Testis (tissue), 3 donors: Measurements from ENCODE around the gene SRCIN1. TPM values are rescaled to one million over a fixed set of nuclear protein-coding genes. Genes with fewer than 3 reads are reported as not detected.

Source experiments
- DNase-seq: peaks from one replicate; pipeline ENCODE4 v3.0.0-alpha.2; 2019
- H3K27ac ChIP-seq, 2 donors: fragments of 200-600 bp; sonication (generic); one replicate each; pipeline ENCODE4 v1.5.1; 2019
- H3K27me3 ChIP-seq: fragments of 200-600 bp; sonication (generic); one replicate; pipeline ENCODE4 v1.5.1; 2019
- H3K36me3 ChIP-seq: fragments of 200-600 bp; sonication (generic); one replicate; pipeline ENCODE4 v1.5.1; 2017; ENCODE audit warnings: low read depth; ENCODE audit errors: missing control alignments
- H3K4me1 ChIP-seq: fragments of 200-600 bp; sonication (generic); one replicate; pipeline ENCODE4 v1.5.1; 2019
- H3K4me3 ChIP-seq, 2 donors: fragments of 200-600 bp; sonication (generic); one replicate each; pipeline ENCODE4 v1.5.1; 2017 to 2019
- H3K9me3 ChIP-seq: fragments of 200-600 bp; sonication (generic); one replicate; pipeline ENCODE4 v1.5.1; 2017
- POLR2A ChIP-seq: fragments of 450-650 bp; IDR thresholded peaks from one replicate; pipeline ENCODE4 v1.6.1; 2017; ENCODE audit warnings: antibody characterized with exemption, mild to moderate bottlenecking, moderate library complexity
- WGBS, 2 donors: methylation state at CpG; one replicate each; pipeline ENCODE4 v1.1.5; 2018; 5-methylcytosine and 5-hydroxymethylcytosine counted together
- intact Hi-C: fragments of 100-400 bp; cut with DNase I; formaldehyde crosslinking; loops from one replicate; pipeline ENCODE4 v1.15.1; 2023; ENCODE audit warnings: low total_unique reads
- polyA plus RNA-seq: library from polyadenylated mRNA; stranded (reverse); fragments of 350-450 nt; fragmentation: Illumina TruSeq; extraction: RNeasy Lipid Tissue Mini Kit (QIAGEN cat#74804); gene quantifications from one replicate; pipeline ENCODE4 v1.2.3, GENCODE V29; 2014; ENCODE audit warnings: low read depth, low replicate concordance; ENCODE audit not compliant: insufficient read depth
- total RNA-seq, 2 donors: library from RNA; depleted of rRNA; stranded (reverse); fragments of >200 nt; gene quantifications; one replicate each; pipeline ENCODE4 v1.2.3, GENCODE V29; 2016
- TF ChIP-seq, protein P1 (sequence below), 3 experiments: fragments of 450-650 bp in 2 of 3; fragments of 200-600 bp in 1 of 3; sonication (generic) in 1 of 3; IDR thresholded peaks; one replicate each; pipeline ENCODE4 v1.5.1; 2016 to 2019; ENCODE audit warnings: antibody characterized with exemption in 3 of 3, mild to moderate bottlenecking in 2 of 3, moderate library complexity in 1 of 3

The SRCIN1 gene
- total and polyA plus RNA-seq, 3 donors from 2014 or later = 3.2 to 8.9 (median 6.2) TPM

DNA sequence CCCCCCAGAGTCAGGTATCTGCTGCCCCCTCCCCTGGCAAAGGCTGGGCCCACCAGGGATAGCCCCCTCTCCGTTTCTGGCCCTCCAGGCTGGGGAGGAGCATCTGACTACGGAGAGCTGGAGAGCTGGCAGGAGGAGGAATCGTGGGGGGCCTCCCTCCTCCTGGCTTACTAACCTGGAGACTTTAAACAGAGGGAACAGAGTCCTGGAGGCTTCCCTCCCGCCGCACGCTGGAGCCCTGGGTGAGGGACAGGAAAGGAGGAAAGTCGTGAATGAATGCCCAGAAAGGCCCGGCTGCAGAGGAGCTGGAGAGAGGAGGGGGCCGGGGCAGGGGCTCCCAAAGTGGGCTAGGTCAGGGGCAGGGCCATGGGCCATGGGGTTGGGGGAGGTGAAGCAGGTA lies 9.9 kb downstream of the SRCIN1 start:
- Histone ChIP-seq H3K9me3 (no peaks in the 10 kb centered on the region), H3K36me3 (no peaks in the 10 kb centered on the region), H3K4me3 (no peak overlapping the region), H3K27me3 (no peaks in the 10 kb centered on the region), H3K4me1 (peaks cover 1% of the 10 kb centered on the region), H3K27ac (no peak overlapping the region)
- WGBS, 2 donors = 64 to 76% methylated on average over 9 of the region's 9 CpGs
- no peak for DNase-seq
- intact Hi-C loops = no loop called here
- TF ChIP-seq, protein P1, sequence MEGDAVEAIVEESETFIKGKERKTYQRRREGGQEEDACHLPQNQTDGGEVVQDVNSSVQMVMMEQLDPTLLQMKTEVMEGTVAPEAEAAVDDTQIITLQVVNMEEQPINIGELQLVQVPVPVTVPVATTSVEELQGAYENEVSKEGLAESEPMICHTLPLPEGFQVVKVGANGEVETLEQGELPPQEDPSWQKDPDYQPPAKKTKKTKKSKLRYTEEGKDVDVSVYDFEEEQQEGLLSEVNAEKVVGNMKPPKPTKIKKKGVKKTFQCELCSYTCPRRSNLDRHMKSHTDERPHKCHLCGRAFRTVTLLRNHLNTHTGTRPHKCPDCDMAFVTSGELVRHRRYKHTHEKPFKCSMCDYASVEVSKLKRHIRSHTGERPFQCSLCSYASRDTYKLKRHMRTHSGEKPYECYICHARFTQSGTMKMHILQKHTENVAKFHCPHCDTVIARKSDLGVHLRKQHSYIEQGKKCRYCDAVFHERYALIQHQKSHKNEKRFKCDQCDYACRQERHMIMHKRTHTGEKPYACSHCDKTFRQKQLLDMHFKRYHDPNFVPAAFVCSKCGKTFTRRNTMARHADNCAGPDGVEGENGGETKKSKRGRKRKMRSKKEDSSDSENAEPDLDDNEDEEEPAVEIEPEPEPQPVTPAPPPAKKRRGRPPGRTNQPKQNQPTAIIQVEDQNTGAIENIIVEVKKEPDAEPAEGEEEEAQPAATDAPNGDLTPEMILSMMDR (IDR thresholded peaks at IDR 0.05) = no peak
- no peak for TF ChIP-seq POLR2A

DNA sequence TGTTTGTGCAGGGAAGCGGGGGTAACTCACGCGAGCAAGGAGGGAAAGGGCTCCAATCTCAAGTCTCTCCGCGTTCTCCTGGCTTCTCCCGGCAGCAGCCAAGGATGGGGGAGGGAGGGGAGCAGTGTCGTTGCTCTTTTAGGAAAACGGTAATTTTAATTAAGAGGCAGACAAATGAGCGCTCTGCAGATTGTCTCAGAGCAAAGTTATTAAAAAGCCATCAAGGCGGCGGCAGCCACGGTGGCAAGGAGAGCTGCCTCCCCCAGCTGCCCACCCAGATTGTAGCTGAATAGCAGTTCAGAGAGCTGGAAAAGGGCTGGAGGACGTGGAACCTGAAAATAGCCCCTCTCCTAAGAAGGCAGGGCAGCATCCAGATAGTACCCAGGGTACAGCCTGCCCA lies 11.6 kb downstream of the SRCIN1 start:
- H3K27ac ChIP-seq = no peak overlapping the region
- H3K4me3 ChIP-seq = no peak overlapping the region
- 49 to 62% methylated on average over 13 of the region's 13 CpGs for WGBS, 2 donors
- H3K9me3 ChIP-seq = no peaks in the 10 kb centered on the region
- no peaks in the 10 kb centered on the region for H3K27me3 ChIP-seq
- DNase-seq = no peak
- no peaks in the 10 kb centered on the region for H3K36me3 ChIP-seq
- intact Hi-C loops = no loop called here
- no peaks in the 10 kb centered on the region for H3K4me1 ChIP-seq
- TF ChIP-seq, protein P1 (IDR thresholded peaks at IDR 0.05) = no peak
- no peak for TF ChIP-seq POLR2A

GRCh38 chr17:38592487-38592886 lies 13.3 kb downstream of the SRCIN1 start:
- TF ChIP-seq, protein P1 (IDR thresholded peaks at IDR 0.05) = no peak
- TF ChIP-seq POLR2A = no peak

DNA sequence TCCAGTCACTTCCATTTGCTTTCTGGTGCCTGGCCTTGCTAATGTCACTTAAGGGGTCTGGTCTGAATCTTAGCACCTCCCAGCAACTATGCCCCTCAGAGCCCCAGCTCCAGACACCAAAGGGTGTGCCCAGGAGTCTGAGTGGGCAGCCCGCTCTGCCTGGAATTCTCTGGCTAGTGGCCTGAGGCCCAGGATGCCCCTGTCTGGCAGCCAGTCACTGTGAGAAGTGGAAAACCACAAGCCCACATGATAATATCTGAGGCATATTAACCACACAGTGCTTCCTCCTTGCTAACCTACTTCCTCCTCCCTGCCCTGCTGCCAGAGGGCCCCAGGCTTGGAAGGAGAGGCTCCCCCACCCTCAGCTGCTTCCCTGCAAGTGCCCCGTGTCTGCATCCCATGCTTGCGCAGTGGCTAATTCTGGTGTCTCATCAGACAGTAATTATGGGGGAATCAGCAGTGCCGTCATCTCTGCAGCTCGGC lies 14.0 kb downstream of the SRCIN1 start:
- Histone ChIP-seq H3K4me1 (no peaks in the 10 kb centered on the region), H3K27ac (no peak overlapping the region), H3K36me3 (no peaks in the 10 kb centered on the region), H3K9me3 (no peaks in the 10 kb centered on the region), H3K27me3 (no peaks in the 10 kb centered on the region), H3K4me3 (no peak overlapping the region)
- intact Hi-C loops = no loop called here
- TF ChIP-seq, protein P1 (IDR thresholded peaks at IDR 0.05) = no peak
- no peak for TF ChIP-seq POLR2A
- no peak for DNase-seq
- WGBS, 2 donors = 78% methylated on average over 5 of the region's 5 CpGs; no CpG with 5 or more reads in 1 of the 2 donors

More at GRCh38 chr17:38592487-38592886, 13.3 kb downstream of the SRCIN1 start:
- Histone ChIP-seq H3K27me3 (no peaks in the 10 kb centered on the region), H3K9me3 (no peaks in the 10 kb centered on the region), H3K4me3 (no peak overlapping the region), H3K36me3 (no peaks in the 10 kb centered on the region), H3K27ac (no peak overlapping the region), H3K4me1 (no peaks in the 10 kb centered on the region)
- DNase-seq = no peak
- intact Hi-C loops = no loop called here

- WGBS, 2 donors = 85 to 92% methylated on average over 3 to 6 of the region's 6 CpGs
- TF ChIP-seq, protein P1 (IDR thresholded peaks at IDR 0.05) = no peak
- TF ChIP-seq POLR2A = no peak
- Histone ChIP-seq H3K36me3 (no peaks in the 10 kb centered on the region), H3K27me3 (no peaks in the 10 kb centered on the region), H3K4me1 (no peaks in the 10 kb centered on the region), H3K27ac (no peak overlapping the region), H3K4me3 (no peak overlapping the region), H3K9me3 (no peaks in the 10 kb centered on the region)
- DNase-seq = no peak
- intact Hi-C loops = no loop called here
Observed at GRCh38 chr17:38590988-38591758, 14.6 kb downstream of the SRCIN1 start.
